ENCODE results near the gene CRTC1.
A peak's percentile ranks its signal among the peaks of the same experiment; 100 is the strongest.
"Not testable (repeated sequence)": the region's sequence is repeated elsewhere in the genome, so short reads cannot be mapped to it uniquely, and the experiment has no call there.

The CRTC1 gene

DNA sequence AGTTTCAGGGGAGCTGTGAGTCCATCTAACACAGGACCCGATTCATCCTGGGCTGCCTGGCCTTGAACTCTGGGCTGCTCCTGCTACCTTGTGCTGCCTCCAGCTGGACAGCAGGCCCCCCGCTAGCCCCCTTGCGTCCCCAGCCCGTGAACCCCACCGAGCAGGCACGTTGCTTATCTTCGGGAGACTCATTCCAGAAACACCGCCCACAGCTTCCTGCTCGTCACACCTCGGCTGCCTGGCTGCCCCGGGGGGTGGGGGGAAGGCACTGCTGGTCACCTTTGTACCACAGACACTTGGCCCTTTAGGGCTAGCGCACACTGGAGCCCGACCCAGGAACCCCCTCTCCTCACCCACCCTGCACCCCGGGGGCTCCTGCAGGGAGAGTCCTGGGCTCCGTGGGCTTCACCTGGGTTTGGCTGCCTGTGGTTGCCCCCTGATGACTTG, 48.1 kb downstream of the CRTC1 start:
- no peak for DNase-seq

DNA sequence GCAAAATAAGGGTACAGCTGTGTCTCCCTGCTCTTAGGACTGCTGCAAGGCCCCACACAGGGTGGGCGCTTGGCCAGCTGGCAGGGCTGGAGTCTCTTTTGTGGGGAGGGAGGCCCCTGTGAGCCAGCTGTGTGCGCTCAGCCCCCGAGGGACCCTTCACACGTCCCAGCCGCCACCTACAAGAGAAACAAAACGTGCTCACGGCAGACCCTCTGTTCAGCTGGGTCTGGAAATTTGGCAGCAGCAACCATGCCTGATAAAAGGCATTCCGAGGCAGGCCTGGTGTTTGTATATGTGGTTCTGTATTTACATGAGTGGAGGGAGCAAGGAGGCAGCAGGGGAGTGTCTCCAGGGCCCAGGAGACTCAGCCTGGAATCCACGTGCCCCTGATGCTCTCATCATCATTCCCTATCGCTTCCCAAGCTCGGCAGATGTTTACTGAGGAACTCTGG, 49.7 kb downstream of the CRTC1 start:
- DNase-seq: no peak

GRCh38 chr19:18733762-18734332, 50.4 kb downstream of the CRTC1 start:
- DNase-seq: not testable (repeated sequence)

GRCh38 chr19:18735324-18735723, 51.8 kb downstream of the CRTC1 start:
- no peak for DNase-seq

GRCh38 chr19:18735752-18736151, 52.3 kb downstream of the CRTC1 start:
- DNase-seq: no peak

- no peak for DNase-seq
Observed at GRCh38 chr19:18736415-18737336, 53.2 kb downstream of the CRTC1 start.

GRCh38 chr19:18737337-18737953, 54.0 kb downstream of the CRTC1 start:
- no peak for DNase-seq

GRCh38 chr19:18737954-18738351, 54.5 kb downstream of the CRTC1 start:
- no peak for DNase-seq

GRCh38 chr19:18738961-18739690, 55.6 kb downstream of the CRTC1 start:
- DNase-seq: no peak

DNA sequence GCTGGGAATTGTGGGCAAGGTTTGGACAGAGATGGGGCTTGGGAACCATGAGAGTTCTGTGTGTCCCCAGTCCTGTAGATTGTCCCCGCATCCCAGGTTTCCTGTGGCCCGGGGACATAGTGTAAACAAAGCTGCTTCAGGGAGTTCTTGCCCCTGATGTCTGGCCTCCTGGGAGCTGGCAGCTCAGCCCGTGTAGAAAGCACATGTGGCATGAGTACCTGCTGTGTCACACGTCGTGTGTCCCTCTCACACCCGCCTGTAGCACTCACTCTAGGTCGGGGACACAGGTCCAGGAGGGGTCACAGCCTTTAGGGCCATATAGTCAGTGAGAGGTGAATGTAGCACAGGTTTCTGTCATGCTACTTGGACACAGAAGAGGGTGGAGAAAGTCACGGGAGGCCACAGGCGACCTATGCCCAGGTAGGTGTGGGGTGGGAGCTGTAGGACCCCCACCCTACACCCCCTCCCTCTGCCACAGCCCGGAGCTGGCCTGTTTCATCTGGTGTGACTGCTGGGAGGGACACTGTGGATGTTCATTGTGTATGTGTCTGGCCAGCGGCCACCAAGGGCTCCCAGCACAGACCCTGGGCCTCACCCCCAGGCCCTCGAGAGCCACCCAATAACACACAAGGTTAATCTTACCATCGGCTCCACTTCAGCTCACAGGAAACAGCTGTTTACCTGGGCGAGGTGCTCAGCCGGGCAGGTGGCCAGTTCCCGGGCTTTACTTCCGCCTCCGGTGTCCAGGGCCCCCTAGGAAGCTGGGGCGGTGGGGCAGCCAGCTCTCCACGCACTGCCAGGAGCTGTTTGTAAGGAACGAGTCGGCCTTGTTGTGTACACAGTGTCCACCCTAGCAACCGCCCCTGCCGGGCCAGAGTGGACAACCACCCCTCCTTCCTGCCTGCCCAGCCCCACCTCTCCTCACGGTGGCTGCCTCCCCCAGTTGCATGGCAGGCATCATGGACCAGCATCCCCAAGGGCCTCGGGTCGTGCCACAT, 57.9 kb downstream of the CRTC1 start:
- DNase-seq: peak; percentile 79

DNA sequence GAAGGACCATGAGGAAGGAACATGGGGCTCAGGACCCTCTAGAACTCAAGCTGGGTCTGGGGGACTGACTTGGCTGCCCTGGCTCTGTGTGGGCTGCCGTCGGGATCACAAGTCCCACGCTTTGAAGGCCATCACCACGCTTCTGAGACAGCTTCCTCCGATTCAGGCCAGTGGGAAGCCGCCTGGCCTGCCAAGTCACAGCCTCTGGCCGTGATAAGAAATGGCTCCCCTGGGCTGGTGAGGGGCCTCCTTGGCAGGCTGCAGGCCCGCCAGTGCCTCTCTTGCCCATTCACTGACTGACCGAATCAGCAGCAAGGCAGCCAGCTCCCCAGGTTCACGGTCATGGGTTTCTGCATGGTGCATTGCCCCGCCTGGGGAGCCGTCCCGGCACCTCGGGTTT, 58.8 kb downstream of the CRTC1 start:
- DNase-seq: no peak

GRCh38 chr19:18742838-18743783, 59.6 kb downstream of the CRTC1 start:
- peak; percentile 78 for DNase-seq

DNA sequence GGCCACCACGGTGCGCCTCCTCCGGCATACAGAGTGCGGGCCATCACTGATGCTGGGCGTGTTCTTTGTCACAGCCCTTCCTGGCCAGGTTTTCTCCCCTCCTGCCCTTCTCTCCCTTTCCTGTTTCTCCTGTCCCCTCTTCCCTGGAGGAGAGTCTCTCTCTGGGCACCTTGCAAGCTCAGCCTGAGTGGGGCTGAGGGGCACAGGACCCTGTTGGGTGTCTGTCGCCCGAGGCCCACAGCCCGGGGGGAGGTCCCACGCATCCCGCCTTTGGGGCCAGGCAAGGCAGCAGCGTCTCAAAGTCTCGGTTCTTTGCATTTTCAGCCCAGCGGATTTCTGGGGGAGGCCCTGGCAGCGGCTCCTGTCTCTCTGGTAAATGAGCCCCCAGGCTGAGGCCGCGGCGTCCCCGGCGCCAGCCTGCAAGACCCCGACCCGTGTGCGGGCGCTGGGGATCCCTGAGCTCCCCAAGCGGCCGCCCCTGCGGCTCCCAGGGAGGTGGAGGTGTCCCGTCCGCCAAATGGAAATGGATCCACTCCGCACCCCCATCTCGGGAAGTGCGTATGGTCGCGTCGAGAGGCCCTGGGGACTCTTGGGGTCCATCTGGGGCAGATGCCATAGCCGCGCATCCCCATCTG, 60.4 kb downstream of the CRTC1 start:
- DNase-seq: no peak

DNA sequence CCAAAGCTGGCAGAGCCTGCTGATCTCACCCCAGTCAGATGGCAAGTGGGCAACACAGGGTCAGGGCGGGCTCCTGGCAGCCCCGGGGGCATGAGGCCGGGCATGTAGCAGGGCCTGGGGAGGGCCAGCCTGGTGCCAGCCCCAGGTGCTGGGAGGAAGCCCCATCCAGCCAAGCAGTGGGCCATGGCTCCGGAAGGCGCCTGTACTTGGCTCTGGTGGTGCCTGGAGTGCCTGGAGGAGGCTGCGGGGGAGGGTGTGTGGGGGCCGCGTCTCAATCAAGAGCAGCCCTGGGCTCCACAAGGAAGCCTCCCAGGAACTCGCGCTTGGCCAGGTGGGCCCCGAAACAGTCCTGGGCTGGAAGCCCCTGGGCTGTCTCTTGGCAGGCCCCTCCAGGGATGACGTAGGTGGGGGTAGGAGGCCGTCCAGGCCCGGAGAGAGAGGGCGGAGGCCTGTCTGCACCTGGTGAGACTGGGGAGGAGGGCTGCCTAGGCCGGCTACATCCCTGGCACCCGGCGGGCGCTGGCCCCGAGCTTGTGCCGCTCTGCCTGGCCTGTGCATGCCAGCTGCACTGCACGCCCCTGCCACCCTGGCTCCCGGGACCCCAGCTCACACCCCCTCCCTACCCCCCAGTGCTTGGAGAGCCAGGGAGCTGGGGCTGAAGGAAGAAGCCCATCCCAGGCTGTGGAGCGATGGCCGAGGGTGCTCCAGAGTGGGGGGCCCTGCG, 61.7 kb downstream of the CRTC1 start:
- peak; percentile 66 for DNase-seq

DNA sequence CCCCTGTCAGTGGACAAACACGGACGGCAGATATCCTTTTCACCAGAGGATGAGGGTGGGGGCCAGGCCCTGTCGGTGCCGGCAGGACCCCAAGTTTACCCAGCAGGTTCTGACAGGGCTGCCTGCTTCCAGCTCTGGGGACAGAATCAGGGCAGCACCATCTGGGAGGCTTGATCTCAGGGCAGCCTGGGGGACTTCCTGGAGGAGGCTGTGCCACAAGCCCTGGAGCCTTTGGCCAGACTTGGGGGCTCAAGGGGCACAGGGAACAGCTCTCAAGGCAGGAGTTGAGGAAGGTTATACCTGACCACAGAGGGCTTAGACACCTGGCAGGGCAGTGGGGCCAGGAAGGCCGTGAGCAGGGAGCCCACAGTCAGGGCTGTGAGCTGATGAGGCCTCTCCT, 62.5 kb downstream of the CRTC1 start:
- no peak for DNase-seq

GRCh38 chr19:18746401-18747325, 63.2 kb downstream of the CRTC1 start:
- DNase-seq: peak; percentile 80

DNA sequence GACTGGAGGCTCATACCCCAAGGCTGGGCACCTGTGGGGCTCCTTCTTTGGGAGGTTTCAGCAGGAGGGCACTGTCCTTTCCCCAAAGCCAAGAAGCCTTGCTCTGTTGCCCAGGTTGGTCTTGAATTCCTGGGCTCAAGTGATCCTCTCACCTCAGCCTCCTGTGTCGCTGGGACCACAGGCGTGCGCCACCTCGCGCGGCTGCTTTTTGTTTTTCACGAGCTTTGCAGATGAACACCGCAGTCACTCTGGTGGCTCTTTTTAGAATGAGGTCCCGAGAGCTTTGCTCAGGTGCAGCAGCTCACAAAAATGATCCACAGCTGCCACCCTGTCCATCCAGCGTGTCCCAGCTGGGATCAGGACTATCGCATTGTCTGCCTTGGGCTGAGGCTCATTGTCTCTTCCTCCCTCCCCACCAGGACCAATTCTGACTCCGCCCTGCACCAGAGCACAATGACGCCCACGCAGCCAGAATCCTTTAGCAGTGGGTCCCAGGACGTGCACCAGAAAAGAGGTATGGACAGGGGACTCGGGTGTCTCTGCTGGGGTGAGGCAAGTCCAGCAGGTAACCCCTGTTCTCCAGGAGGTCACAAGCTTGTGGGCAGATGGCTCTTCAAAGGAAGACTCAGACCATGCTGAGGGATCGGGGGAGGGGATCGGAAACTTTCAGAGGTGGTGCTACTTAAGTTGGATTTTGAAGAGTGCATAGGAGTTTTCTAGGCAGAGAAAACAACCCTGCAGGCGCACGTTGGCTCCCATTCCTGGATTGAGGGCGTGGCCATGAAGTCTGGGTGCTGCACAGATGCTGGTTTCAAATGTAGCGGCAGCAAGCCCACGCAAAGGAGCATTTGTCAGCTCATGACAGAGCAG, 66.1 kb downstream of the CRTC1 start:
- no peak for DNase-seq
